Measurements from ENCODE around the gene MYT1.
A peak's percentile ranks its signal among the peaks of the same experiment; 100 is the strongest.

The MYT1 gene

GRCh38 chr20:64253443-64253842 lies 89.2 kb downstream of the MYT1 start:
- no peak for DNase-seq

GRCh38 chr20:64254156-64254555 lies 89.9 kb downstream of the MYT1 start:
- DNase-seq, result no peak

GRCh38 chr20:64254571-64255360 lies 90.5 kb downstream of the MYT1 start:
- no peak for DNase-seq

- peak; percentile 64 to 82 (median 76) for DNase-seq
Measured at GRCh38 chr20:64255361-64256281, 91.4 kb downstream of the MYT1 start, which contains the start of gene PCMTD2. PCMTD2 (plus strand) TSS chr20:64255748; CDS start chr20:64259966, 4,218 bp downstream.

- DNase-seq, result no peak
Measured at GRCh38 chr20:64256282-64256935, 92.2 kb downstream of the MYT1 start.

GRCh38 chr20:64257107-64257757 lies 93.0 kb downstream of the MYT1 start:
- DNase-seq, result no peak

- no peak for DNase-seq
Measured at GRCh38 chr20:64258071-64258823, 94.0 kb downstream of the MYT1 start.

- no peak for DNase-seq
Measured at GRCh38 chr20:64260239-64260638, 96.0 kb downstream of the MYT1 start.

- no peak for DNase-seq
Measured at GRCh38 chr20:64261138-64261537, 96.9 kb downstream of the MYT1 start.

- no peak for DNase-seq
Measured at GRCh38 chr20:64264091-64264490, 99.8 kb downstream of the MYT1 start.

GRCh38 chr20:64265201-64265600 lies 100.9 kb downstream of the MYT1 start:
- DNase-seq, result no peak

GRCh38 chr20:64266988-64267387 lies 102.7 kb downstream of the MYT1 start:
- no peak for DNase-seq

GRCh38 chr20:64268174-64268573 lies 103.9 kb downstream of the MYT1 start:
- no peak for DNase-seq

- no peak for DNase-seq
Measured at GRCh38 chr20:64269604-64270411, 105.6 kb downstream of the MYT1 start.

GRCh38 chr20:64271636-64272035 lies 107.4 kb downstream of the MYT1 start:
- no peak for DNase-seq

GRCh38 chr20:64273109-64273508 lies 108.9 kb downstream of the MYT1 start:
- no peak for DNase-seq

GRCh38 chr20:64276817-64277216 lies 112.6 kb downstream of the MYT1 start:
- DNase-seq, result no peak

- no peak for DNase-seq
Measured at GRCh38 chr20:64277571-64278316, 113.5 kb downstream of the MYT1 start.

- no peak for DNase-seq
Measured at GRCh38 chr20:64278317-64278681, 114.0 kb downstream of the MYT1 start.

- DNase-seq, result no peak
Measured at GRCh38 chr20:64279826-64280459, 115.7 kb downstream of the MYT1 start.

Data from activated CD4-positive, CD25-positive, alpha-beta regulatory T cell (primary cell).